Measurements from ENCODE around the gene CFL1.

The CFL1 gene

DNA sequence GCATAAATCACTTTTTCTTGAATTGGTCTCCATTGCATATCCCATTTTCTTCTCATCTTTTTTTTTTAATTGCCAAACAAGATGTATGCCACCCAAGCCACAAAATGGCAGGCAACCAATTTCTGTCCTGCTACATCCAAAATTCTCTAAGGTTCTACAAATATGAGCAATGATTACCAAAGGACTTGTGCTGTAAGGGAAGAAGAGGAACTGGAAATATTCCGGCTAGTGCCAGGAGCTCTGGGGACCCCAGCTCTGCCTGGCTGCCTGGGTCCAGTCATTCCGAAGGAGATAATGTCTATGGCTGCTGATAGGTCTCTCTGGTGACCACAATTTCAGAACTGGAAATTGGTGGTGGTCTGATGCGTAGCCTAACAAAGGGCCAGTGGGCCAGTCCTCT is 41.3 kb downstream of the CFL1 start:
- DNase-seq (no peak), ATAC-seq (no peak)
- H3K9me3 Mint-ChIP-seq: no peaks in the 10 kb centered on the region
- H3K4me3 Mint-ChIP-seq: no peak overlapping the region
- H3K27ac Mint-ChIP-seq: no peak overlapping the region
- peaks cover 21% of the 10 kb centered on the region for H3K4me1 Mint-ChIP-seq
- no peaks in the 10 kb centered on the region for H3K27me3 Mint-ChIP-seq

- no peak for DNase-seq
- Mint-ChIP-seq H3K9me3 (no peaks in the 10 kb centered on the region), H3K4me1 (peaks cover 21% of the 10 kb centered on the region), H3K27ac (no peak overlapping the region), H3K27me3 (no peaks in the 10 kb centered on the region), H3K4me3 (no peak overlapping the region)
- ATAC-seq: no peak
Measured at GRCh38 chr11:65814986-65815565, 42.9 kb downstream of the CFL1 start.

DNA sequence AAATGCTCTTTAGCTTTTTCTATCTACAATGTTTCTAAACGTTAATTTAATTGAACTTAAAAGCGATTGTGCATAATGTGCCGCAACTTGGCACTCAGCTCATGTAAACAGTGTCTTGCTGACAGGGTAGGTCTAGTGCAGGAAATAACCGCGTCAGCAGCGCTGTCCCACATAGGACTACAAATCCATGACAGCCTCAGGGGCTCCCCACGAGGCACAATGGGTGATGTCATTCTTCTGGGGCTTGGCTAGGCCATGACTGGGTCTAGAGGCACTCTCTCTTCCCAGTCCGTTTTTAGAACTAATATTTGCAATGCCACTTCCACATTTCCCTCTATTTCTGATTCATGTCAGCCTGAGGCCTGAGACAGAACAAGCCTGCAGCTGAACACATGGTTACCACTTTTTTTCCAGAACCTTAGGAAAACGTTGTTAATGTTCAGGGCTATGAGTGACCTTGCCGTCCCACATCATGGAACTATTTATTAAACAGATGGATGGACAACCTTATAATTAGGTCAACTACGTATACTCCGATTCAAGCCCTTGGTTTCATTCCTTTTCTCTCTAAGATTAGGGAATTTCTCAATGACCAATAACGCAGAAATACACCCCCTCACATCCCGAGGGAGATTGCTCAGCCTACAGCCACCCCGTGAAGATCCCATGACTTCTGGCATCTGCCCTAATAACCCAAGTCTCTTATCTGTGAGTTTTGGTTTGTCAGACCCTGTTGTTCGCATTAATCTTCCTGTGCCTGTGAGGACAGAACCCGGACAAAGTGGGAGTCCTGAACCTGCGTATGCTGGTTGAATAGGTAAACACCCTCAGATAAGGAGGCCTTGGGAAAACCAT is 43.6 kb downstream of the CFL1 start:
- H3K27ac Mint-ChIP-seq: no peak overlapping the region

DNA sequence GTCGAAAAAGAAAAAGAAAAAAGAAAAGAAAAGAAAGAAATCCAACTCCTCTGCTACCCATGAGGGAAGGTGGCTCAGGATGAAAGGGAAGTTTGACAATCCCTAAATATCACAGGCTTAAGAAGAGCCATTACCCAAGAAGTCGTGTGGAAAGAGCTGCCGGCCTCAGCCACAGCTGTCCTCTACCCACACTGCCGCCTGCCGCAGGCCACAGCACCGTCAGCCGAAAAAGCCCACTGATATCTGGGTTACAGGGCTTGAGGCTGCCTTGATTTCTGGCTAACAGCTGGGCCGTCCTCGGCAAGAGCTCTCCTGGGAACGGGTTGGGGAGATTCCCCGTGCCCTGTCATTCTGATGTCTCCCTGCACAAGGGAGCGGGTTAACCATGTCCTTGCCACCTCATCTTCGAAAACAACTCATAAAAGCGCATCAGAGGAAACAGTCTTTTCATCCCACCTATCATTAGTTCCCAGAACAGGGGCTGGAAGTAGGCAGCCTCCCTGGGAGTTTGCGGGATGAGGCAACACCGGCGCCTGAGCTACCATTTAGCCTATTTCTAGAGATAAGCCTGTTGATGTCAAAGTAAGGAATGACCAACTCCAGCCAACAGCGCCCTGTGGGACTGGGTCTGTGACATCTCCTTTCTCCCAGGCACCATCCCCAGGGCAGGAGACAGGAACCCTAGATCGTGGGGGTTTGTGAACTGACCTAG is 46.1 kb downstream of the CFL1 start:
- no peak overlapping the region for H3K4me3 Mint-ChIP-seq
- H3K27me3 Mint-ChIP-seq: peaks cover 14% of the 10 kb centered on the region
- H3K4me1 Mint-ChIP-seq: peaks cover 7% of the 10 kb centered on the region
- ATAC-seq: no peak
- no peak overlapping the region for H3K27ac Mint-ChIP-seq
- DNase-seq: no peak
- H3K9me3 Mint-ChIP-seq: no peaks in the 10 kb centered on the region

More for the DNA sequence above, 43.6 kb downstream of the CFL1 start:
- Mint-ChIP-seq H3K9me3 (no peaks in the 10 kb centered on the region), H3K27me3 (no peaks in the 10 kb centered on the region), H3K4me3 (no peak overlapping the region), H3K4me1 (peaks cover 21% of the 10 kb centered on the region)
- ATAC-seq: no peak
- DNase-seq: no peak

- H3K9me3 Mint-ChIP-seq: no peaks in the 10 kb centered on the region
- no peak overlapping the region for H3K27ac Mint-ChIP-seq
- no peaks in the 10 kb centered on the region for H3K4me1 Mint-ChIP-seq
- H3K4me3 Mint-ChIP-seq: no peak overlapping the region
- peaks cover 19% of the 10 kb centered on the region for H3K27me3 Mint-ChIP-seq
- DNase-seq (no peak), ATAC-seq (peak; percentile 71)
Measured at GRCh38 chr11:65810046-65810868, 47.7 kb downstream of the CFL1 start.

DNA sequence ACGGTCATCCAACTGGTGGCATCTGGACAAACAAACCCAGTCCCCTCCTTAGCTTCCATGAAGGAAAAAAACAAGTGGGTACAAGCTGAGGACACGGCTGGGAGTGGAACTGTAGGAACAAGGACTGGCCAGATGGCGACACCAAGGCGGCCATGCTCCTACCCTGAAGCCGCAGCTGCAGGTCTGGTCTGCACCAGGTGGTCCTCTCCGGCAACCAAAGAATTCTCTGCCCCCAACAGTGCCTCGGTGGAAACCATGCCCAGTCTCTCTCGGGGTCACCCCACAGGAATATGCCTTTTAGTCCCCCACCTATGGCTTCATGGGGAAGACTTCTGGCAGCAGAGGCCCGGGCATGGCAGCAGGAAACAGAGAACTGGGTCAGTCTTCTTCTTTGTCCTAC is 48.5 kb downstream of the CFL1 start:
- Mint-ChIP-seq H3K27me3 (peaks cover 24% of the 10 kb centered on the region), H3K4me3 (no peak overlapping the region), H3K9me3 (no peaks in the 10 kb centered on the region), H3K27ac (no peak overlapping the region), H3K4me1 (no peaks in the 10 kb centered on the region)
- DNase-seq: no peak
- ATAC-seq: no peak

GRCh38 chr11:65808744-65809341 is 49.1 kb downstream of the CFL1 start:
- ATAC-seq: no peak
- H3K9me3 Mint-ChIP-seq: no peaks in the 10 kb centered on the region
- H3K27me3 Mint-ChIP-seq: peaks cover 31% of the 10 kb centered on the region
- no peak overlapping the region for H3K27ac Mint-ChIP-seq
- H3K4me1 Mint-ChIP-seq: peaks cover 5% of the 10 kb centered on the region
- no peak overlapping the region for H3K4me3 Mint-ChIP-seq
- DNase-seq: no peak

DNA sequence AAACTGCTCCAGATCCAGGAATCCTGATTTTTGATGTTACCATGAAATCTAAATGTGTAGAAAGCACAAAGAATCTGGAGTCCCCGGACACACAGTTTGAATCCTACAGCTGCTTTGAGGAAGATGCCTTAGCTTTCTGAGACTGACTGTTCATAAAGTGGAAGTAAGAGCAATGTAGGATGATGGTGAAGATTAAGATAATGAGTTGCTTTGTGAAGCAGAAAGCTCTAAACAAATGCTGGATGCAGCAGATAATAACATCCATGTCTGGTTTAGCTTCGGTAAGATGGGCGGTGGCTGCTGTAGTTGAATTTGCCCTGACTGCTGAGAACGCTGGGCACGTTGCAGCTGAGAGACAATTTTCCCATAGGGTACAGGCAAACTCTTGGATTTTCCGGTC is 51.0 kb downstream of the CFL1 start:
- H3K4me3 Mint-ChIP-seq: no peak overlapping the region
- H3K27me3 Mint-ChIP-seq: peaks cover 50% of the 10 kb centered on the region
- DNase-seq (no peak), ATAC-seq (no peak)
- peaks cover 8% of the 10 kb centered on the region for H3K4me1 Mint-ChIP-seq
- H3K27ac Mint-ChIP-seq: no peak overlapping the region
- no peaks in the 10 kb centered on the region for H3K9me3 Mint-ChIP-seq

Measured in stimulated activated naive CD8-positive, alpha-beta T cell treated with anti-CD3 and anti-CD28 coated beads, Interleukin-15, amount 100 ng/mL, for 72 hours (primary cell).